Stomach (tissue), 9 donors: ENCODE results near the gene RAB6A. TPM values are rescaled to one million over a fixed set of nuclear protein-coding genes. Genes with fewer than 3 reads are reported as not detected.

Source experiments
- DNase-seq, 2 donors: peaks; one replicate each; pipeline versions ENCODE4 v3.0.0 to v3.0.0-alpha.2; 2013 to 2019
- H3K27ac ChIP-seq, 5 donors: fragments of 200-600 bp in 4 of 5; sonication (generic) in 4 of 5; one replicate each; pipeline ENCODE4 v1.5.1; 2013 to 2019; ENCODE audit warnings: mild to moderate bottlenecking in 1 of 5, moderate library complexity in 1 of 5
- H3K27me3 ChIP-seq, 3 donors: fragments of 200-600 bp; sonication (generic); one replicate each; pipeline ENCODE4 v1.5.1; 2017 to 2019; ENCODE audit warnings: mixed run types in 1 of 3
- H3K36me3 ChIP-seq, 4 donors: fragments of 200-600 bp; sonication (generic); 1 replicate in 3 of 4; 2 replicates in 1 of 4; pipeline ENCODE4 v1.5.1; 2016 to 2019
- H3K4me1 ChIP-seq, 4 donors: fragments of 200-600 bp; sonication (generic); one replicate each; pipeline ENCODE4 v1.5.1; 2016 to 2019
- H3K4me3 ChIP-seq, 4 donors: fragments of 200-600 bp; sonication (generic) in 3 of 4; one replicate each; pipeline ENCODE4 v1.5.1; 2016 to 2019; ENCODE audit warnings: mild to moderate bottlenecking in 1 of 4
- H3K9me3 ChIP-seq, 4 donors: fragments of 200-600 bp; sonication (generic); one replicate each; pipeline ENCODE4 v1.5.1; 2016 to 2019
- EP300 ChIP-seq: sonication (generic); formaldehyde crosslinking; IDR thresholded peaks from one replicate; pipeline ENCODE4 v1.6.1; 2017; ENCODE audit warnings: antibody characterized with exemption
- POLR2A ChIP-seq, 4 donors: fragments of 450-650 bp; IDR thresholded peaks; one replicate each; pipeline ENCODE4 v1.6.1; 2016; ENCODE audit warnings: antibody characterized with exemption in 4 of 4, control low read depth in 2 of 4, mild to moderate bottlenecking in 1 of 4, moderate library complexity in 1 of 4
- POLR2AphosphoS5 ChIP-seq, 3 donors: sonication (generic); formaldehyde crosslinking; IDR thresholded peaks; one replicate each; pipeline ENCODE4 v1.6.1; 2016; ENCODE audit warnings: antibody characterized with exemption in 3 of 3
- WGBS, 5 donors: extraction: QIAGEN DNeasy Blood & Tissue Kit in 3 of 5; methylation state at CpG; one replicate each; pipeline versions ENCODE4 v1.1.5 to v1.1.7; 2013 to 2018; 5-methylcytosine and 5-hydroxymethylcytosine counted together
- intact Hi-C: fragments of 100-400 bp; cut with DNase I; formaldehyde crosslinking; loops from one replicate; pipeline ENCODE4 v1.15.1; 2023; ENCODE audit warnings: low total_unique reads
- polyA plus RNA-seq, 3 donors: library from polyadenylated mRNA; stranded (reverse); fragments of 200-250 nt; gene quantifications; one replicate each; pipeline ENCODE4 v1.2.3, GENCODE V29; 2013
- total RNA-seq, 5 donors: library from RNA; depleted of rRNA; stranded (reverse); fragments of >200 nt; gene quantifications; one replicate each; pipeline versions ENCODE4 v1.1.0 to v1.2.3, GENCODE V29; 2014 to 2016
- TF ChIP-seq, protein P1 (sequence below), 7 experiments: fragments of 450-650 bp in 4 of 7; fragments of 200-600 bp in 3 of 7; sonication (generic) in 3 of 7; IDR thresholded peaks; one replicate each; pipeline ENCODE4 v1.5.1; 2016 to 2019; ENCODE audit warnings: antibody characterized with exemption in 7 of 7, control low read depth in 2 of 7, mild to moderate bottlenecking in 1 of 7
- donor health status: healthy with polysubstance abuse.
- donor health status: Bipolar disorder and iron deficiency.
- donor health status: healthy.

Gene RAB6A
- total and polyA plus RNA-seq, 8 donors, result 34.7 to 373 (median 70.8) TPM

DNA sequence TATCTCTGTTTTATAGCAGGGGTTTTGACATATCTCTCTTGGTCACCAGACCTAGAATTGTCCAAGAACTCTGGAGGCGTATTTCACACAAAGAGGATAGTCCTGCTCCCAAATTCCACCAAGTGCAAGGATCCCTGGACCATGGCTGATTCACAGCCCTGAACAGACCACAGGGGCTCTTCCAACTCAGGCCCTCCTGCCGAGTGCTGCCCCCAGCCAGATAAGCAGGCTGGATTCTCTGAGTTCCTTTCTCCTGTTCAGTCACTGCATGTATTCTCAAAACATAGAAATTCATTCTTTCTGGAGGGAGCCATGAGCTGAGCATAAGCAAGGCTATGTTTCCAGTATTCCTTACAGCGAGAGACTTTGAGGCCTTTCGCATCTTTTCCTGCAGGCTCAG, 127.9 kb downstream of the RAB6A start:
- Histone ChIP-seq H3K9me3 (no peaks in the 10 kb centered on the region), H3K36me3 (no peaks in the 10 kb centered on the region), H3K4me1 (no peaks in the 10 kb centered on the region), H3K27me3 (no peaks in the 10 kb centered on the region), H3K27ac (no peak overlapping the region), H3K4me3 (no peak overlapping the region)
- intact Hi-C loops, result no loop called here
- TF ChIP-seq, protein P1, sequence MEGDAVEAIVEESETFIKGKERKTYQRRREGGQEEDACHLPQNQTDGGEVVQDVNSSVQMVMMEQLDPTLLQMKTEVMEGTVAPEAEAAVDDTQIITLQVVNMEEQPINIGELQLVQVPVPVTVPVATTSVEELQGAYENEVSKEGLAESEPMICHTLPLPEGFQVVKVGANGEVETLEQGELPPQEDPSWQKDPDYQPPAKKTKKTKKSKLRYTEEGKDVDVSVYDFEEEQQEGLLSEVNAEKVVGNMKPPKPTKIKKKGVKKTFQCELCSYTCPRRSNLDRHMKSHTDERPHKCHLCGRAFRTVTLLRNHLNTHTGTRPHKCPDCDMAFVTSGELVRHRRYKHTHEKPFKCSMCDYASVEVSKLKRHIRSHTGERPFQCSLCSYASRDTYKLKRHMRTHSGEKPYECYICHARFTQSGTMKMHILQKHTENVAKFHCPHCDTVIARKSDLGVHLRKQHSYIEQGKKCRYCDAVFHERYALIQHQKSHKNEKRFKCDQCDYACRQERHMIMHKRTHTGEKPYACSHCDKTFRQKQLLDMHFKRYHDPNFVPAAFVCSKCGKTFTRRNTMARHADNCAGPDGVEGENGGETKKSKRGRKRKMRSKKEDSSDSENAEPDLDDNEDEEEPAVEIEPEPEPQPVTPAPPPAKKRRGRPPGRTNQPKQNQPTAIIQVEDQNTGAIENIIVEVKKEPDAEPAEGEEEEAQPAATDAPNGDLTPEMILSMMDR (IDR thresholded peaks at IDR 0.05), result no peak
- TF ChIP-seq EP300, result no peak
- TF ChIP-seq POLR2A (IDR thresholded peaks at IDR 0.05), result no peak
- no peak for TF ChIP-seq POLR2AphosphoS5 (IDR thresholded peaks at IDR 0.05)
- DNase-seq, result no peak
- 90 to 98% (median 94%) methylated on average over 4 of the region's 4 CpGs for WGBS, 5 donors

DNA sequence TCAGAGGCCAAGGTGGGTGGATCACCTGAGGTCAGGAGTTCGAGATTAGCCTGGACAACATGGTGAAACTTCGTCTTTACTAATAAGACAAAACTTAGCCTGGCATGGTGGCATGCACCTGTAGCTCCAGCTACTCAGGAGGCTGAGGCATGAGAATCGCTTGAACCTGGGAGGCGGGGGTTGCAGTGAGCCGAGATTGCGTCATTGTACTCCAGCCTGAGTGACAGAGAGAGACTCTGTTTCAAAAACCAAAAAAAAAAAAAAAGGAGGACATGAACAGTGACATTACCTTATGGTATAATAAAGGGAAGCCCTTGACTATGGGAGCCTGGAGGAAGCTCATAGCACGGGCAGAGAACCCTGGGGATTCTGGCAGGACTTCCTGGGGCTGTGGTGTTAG, 131.0 kb downstream of the RAB6A start:
- intact Hi-C loops, result no loop called here
- Histone ChIP-seq H3K27ac (no peak overlapping the region), H3K4me3 (no peak overlapping the region), H3K36me3 (no peaks in the 10 kb centered on the region), H3K27me3 (peaks cover 0 to 9% (median 0%) of the 10 kb centered on the region in 3 donors), H3K4me1 (peaks cover 0 to 6% (median 3%) of the 10 kb centered on the region in 4 donors), H3K9me3 (no peaks in the 10 kb centered on the region)
- 70 to 88% (median 84%) methylated on average over 7 of the region's 7 CpGs for WGBS, 5 donors
- TF ChIP-seq POLR2AphosphoS5 (IDR thresholded peaks at IDR 0.05) (no peak), POLR2A (IDR thresholded peaks at IDR 0.05) (no peak), EP300 (no peak)
- TF ChIP-seq, protein P1 (IDR thresholded peaks at IDR 0.05), result no peak
- DNase-seq, result no peak

DNA sequence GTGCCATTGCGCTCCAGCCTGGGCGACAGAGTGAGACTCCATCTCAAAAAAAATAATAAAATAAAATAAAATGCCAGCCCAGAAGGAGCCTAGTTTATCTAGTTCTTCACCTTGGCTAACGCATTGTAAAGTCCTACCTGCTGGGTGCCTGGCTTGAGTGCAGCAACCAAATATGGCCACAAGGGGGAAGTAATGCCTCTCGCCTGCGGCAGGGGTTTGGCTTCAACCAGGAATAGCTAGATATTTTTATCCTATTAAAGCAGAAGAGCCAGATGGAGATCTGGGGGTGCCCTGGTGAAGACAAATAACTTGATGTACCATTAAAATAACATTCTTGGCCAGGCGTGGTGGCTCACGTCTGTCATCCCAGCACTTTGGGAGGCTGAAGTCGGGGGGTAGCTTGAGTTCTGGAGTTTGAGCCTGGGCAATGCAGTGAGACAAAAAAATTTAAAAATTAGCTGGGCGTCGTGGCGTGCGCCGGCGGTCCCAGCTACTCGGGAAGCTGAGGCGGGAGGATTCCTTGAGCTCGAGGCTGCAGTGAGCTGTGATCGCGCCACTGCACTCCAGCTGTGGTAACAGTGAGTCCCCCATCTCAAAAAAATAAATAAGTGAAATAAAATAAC, 135.1 kb downstream of the RAB6A start:
- Histone ChIP-seq H3K27ac (no peak overlapping the region), H3K9me3 (no peaks in the 10 kb centered on the region), H3K27me3 (peaks cover 0 to 29% (median 5%) of the 10 kb centered on the region in 3 donors), H3K4me1 (peaks cover 0 to 10% (median 5%) of the 10 kb centered on the region in 4 donors), H3K36me3 (no peaks in the 10 kb centered on the region), H3K4me3 (no peak overlapping the region)
- peak; percentile 81 to 91 for DNase-seq
- 21 to 34% (median 31%) methylated on average over 19 of the region's 19 CpGs for WGBS, 5 donors
- intact Hi-C loops, result no loop called here
- TF ChIP-seq EP300 (no peak), POLR2A (IDR thresholded peaks at IDR 0.05) (no peak), POLR2AphosphoS5 (IDR thresholded peaks at IDR 0.05) (peak in 1 of 3 donors; percentile 52)
- TF ChIP-seq, protein P1 (IDR thresholded peaks at IDR 0.05), result peak in 5 of 7 experiments; percentile 82 to 95 (median 87)

Other genes starting within 250 kb of the RAB6A start
- 10 to 100 TPM in 3 of 5 donors, 1 to 10 TPM in 2; 4.9 to 25.4 (median 21.5) TPM for gene FAM168A, start 163.0 kb downstream of the RAB6A start, total RNA-seq
- gene FAM168A, start 163.0 kb downstream of the RAB6A start, polyA plus RNA-seq, result 1 to 10 TPM; 4.3 to 5.5 (median 4.6) TPM
- gene PLEKHB1, start 114.5 kb downstream of the RAB6A start, total RNA-seq, result 10 to 100 TPM in 3 of 5 donors, 1 to 10 TPM in 1, not detected in 1; 5.3 to 90.1 (median 11.8) TPM
- 10 to 100 TPM in 2 of 3 donors, 1 to 10 TPM in 1; 5.9 to 30.8 (median 19.2) TPM for gene PLEKHB1, start 114.5 kb downstream of the RAB6A start, polyA plus RNA-seq
- gene MRPL48, start 26.8 kb upstream of the RAB6A start, total RNA-seq, result 100 to 1,000 TPM in 1 of 5 donors, 10 to 100 TPM in 2, 1 to 10 TPM in 2; 1.2 to 118 (median 19.7) TPM
- gene MRPL48, start 26.8 kb upstream of the RAB6A start, polyA plus RNA-seq, result 10 to 100 TPM; 36.1 to 50.5 (median 38.6) TPM
- gene COA4, start 115.8 kb upstream of the RAB6A start, total RNA-seq, result 10 to 100 TPM in 4 of 5 donors, 1 to 10 TPM in 1; 6.1 to 80.1 (median 42.0) TPM
- 10 to 100 TPM; 71.1 to 94.0 (median 84.5) TPM for gene COA4, start 115.8 kb upstream of the RAB6A start, polyA plus RNA-seq
- 10 to 100 TPM in 2 of 5 donors, 1 to 10 TPM in 2, not detected in 1; 5.4 to 20.4 (median 12.1) TPM for gene PAAF1, start 115.9 kb upstream of the RAB6A start, total RNA-seq
- gene PAAF1, start 115.9 kb upstream of the RAB6A start, polyA plus RNA-seq, result 10 to 100 TPM in 2 of 3 donors, 1 to 10 TPM in 1; 10.0 to 20.3 (median 13.1) TPM
- not detected for gene DNAJB13, start 190.0 kb upstream of the RAB6A start, total RNA-seq
- gene DNAJB13, start 190.0 kb upstream of the RAB6A start, polyA plus RNA-seq, result under 1 TPM in 1 of 3 donors, not detected in 2; 0.28 TPM
- gene UCP2, start 221.8 kb upstream of the RAB6A start, total RNA-seq, result 100 to 1,000 TPM in 1 of 5 donors, 10 to 100 TPM in 4; 15.2 to 111 (median 41.9) TPM
- 10 to 100 TPM; 21.9 to 55.3 (median 49.3) TPM for gene UCP2, start 221.8 kb upstream of the RAB6A start, polyA plus RNA-seq
- 10 to 100 TPM in 1 of 5 donors, 1 to 10 TPM in 1, under 1 TPM in 2, not detected in 1; under 0.01 to 28.0 (median 1.3) TPM for gene UCP3, start 248.0 kb upstream of the RAB6A start, total RNA-seq
- gene UCP3, start 248.0 kb upstream of the RAB6A start, polyA plus RNA-seq, result 1 to 10 TPM in 1 of 3 donors, under 1 TPM in 2; 0.19 to 1.4 (median 0.70) TPM